ENCODE data around the gene TAF15. TPM values are rescaled to one million over a fixed set of nuclear protein-coding genes. Genes with fewer than 3 reads are reported as not detected.

Gene TAF15
- total RNA-seq, 2 experiments from 2014 or later, result 333 to 366 TPM

DNA sequence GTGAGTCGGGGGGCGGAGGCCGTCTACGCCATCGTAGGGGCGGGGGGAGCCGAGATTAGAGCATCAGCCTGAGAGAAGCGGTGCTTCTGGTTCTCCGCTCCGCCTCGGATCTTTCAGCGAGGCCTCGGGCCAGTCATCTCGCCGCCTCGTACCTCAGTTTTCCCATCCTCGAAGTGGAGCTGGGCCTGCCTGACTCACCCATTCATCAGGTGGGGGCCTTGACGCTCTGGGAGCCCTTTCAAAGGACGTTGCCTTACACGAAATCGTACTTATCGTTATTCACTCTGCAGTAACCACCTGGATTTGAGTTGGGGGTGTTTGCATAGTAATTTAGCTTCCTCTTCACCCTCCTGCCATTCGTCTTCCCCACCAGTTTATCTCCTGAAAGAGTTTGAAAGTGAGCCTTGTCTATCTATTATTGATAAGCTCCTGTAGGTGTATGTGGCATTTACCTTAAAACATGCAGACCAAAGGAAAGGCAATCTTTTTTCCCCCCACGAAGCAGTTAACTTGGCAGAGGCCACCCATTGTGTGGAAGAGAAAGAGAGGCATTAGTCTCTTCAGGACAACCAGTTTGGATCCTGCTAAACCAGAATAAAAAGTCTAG is 674 bp downstream of the TAF15 start:
- ATAC-seq, result peak; percentile 3
- Mint-ChIP-seq H3K9me3 (ENCODE audit: low read depth) (no peaks in the 10 kb centered on the region), H3K4me1 (peaks cover 61% of the 10 kb centered on the region), H3K27me3 (no peaks in the 10 kb centered on the region), H3K27ac (peak overlapping the region; percentile 93), H3K4me3 (peak overlapping the region; percentile 92), H3K36me3 (peaks cover 23% of the 10 kb centered on the region)
- no peak for DNase-seq
- CTCF ChIA-PET, result interaction anchor here (0.9 to 11.7 kb wide), 8 partner anchors 9 to 62 kb away, joined by 3 to 368 read pairs (median 8); partner anchors contain the start of genes C17orf50 and MMP28

DNA sequence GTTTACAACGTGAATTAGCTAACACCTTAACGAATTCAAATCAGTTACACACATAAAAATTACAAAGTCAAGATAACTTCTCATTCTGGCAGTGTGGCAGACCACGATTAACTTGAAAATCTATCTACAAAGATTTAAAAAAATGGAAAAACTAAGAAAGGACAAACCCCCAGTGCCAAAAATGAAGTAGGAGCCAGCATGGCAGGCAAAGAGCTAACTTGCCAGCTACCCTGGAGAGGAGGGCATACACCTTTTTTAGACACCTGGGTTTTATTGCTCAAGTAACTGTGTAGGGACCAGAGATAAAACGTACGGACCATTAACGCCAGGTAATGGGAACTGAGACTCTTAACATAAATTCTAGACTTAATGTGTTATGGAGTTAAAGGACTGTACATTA is 2.5 kb downstream of the TAF15 start:
- H3K27ac Mint-ChIP-seq, result peak overlapping the region; percentile 8
- no peak for ATAC-seq
- H3K4me1 Mint-ChIP-seq, result peaks cover 69% of the 10 kb centered on the region
- CTCF ChIA-PET, result interaction anchor here (0.7 to 11.7 kb wide), 2 partner anchors 47 to 65 kb away, joined by 3 to 368 read pairs; partner anchors contain the start of gene C17orf50
- peaks cover 37% of the 10 kb centered on the region for H3K36me3 Mint-ChIP-seq
- DNase-seq, result no peak
- H3K27me3 Mint-ChIP-seq, result no peaks in the 10 kb centered on the region
- H3K9me3 Mint-ChIP-seq (ENCODE audit: low read depth), result no peaks in the 10 kb centered on the region
- peak overlapping the region; percentile 12 for H3K4me3 Mint-ChIP-seq

DNA sequence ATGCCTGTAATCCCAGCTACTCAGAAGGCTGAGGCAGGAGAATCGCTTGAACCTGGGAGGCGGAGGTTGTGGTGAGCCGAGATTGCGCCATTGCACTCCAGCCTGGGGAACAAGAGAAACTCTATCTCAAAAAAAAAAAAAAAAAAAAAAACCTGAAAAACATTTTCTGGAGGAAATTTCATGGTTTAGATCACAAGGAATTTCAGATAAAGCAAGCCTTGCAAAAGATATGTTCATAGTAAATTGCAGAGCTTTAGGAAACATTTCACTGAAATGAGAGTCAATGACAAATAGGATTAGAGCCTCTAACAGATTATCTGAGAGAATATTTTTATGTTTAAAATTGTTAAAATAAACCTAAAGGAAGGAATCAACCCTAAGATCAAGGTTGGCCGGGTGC is 3.2 kb downstream of the TAF15 start:
- CTCF ChIA-PET, result interaction anchor here (0.7 to 11.7 kb wide), 5 partner anchors 40 to 198 kb away, joined by 3 to 368 read pairs (median 4); partner anchors contain the start of gene C17orf50
- DNase-seq, result no peak
- H3K4me1 Mint-ChIP-seq, result peaks cover 64% of the 10 kb centered on the region
- no peak overlapping the region for H3K4me3 Mint-ChIP-seq
- no peak for ATAC-seq
- H3K9me3 Mint-ChIP-seq (ENCODE audit: low read depth), result no peaks in the 10 kb centered on the region
- no peaks in the 10 kb centered on the region for H3K27me3 Mint-ChIP-seq
- peaks cover 39% of the 10 kb centered on the region for H3K36me3 Mint-ChIP-seq
- H3K27ac Mint-ChIP-seq, result no peak overlapping the region

DNA sequence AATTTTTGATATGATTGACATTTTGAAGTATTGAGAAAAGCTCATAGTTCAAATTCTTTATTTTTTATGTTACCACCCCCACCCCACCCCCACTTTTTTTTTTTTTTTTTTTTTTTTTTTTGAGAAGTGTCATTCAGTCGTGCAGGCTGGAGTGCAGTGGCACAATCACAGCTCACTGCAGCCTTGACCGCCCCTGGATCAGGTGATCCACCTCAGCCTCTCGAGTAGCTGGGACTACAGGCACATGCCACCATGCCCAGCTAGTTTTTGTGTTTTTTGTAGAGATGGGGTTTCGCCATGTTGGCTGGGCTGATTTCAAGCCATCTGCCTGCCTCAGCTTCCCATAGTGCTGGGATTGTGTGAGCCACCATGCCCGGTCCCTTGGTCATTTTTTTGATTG is 7.4 kb downstream of the TAF15 start:
- CTCF ChIA-PET, result interaction anchor here (0.8 to 4.6 kb wide), 7 partner anchors 10 to 93 kb away, joined by 3 to 27 read pairs (median 4); no protein-coding TSS in a partner anchor
- Mint-ChIP-seq H3K27me3 (no peaks in the 10 kb centered on the region), H3K9me3 (ENCODE audit: low read depth) (no peaks in the 10 kb centered on the region), H3K36me3 (peaks cover 55% of the 10 kb centered on the region), H3K27ac (no peak overlapping the region), H3K4me1 (peaks cover 52% of the 10 kb centered on the region), H3K4me3 (no peak overlapping the region)
- ATAC-seq, result no peak
- DNase-seq, result no peak

DNA sequence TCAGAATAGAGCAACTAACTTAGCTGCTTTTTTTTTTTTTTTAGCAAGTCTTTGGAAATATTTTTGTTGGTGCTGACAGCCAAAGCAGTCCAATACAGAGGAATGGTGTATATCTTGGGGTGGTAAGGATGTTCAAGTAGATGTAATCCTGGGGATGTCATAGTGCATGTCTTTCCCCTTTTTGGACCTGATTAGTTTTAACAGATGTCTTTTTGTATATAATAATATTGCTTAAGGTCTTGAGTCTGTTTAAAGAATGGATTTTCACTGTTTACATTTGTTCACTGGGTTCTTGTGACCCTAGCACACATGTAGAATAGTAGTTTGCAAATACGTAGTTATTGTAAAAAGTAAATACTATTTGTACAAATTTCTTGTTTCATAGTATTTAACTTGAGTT is 7.9 kb downstream of the TAF15 start:
- no peak for ATAC-seq
- Mint-ChIP-seq H3K4me1 (peaks cover 47% of the 10 kb centered on the region), H3K9me3 (ENCODE audit: low read depth) (no peaks in the 10 kb centered on the region), H3K27ac (no peak overlapping the region), H3K36me3 (peaks cover 52% of the 10 kb centered on the region), H3K27me3 (no peaks in the 10 kb centered on the region), H3K4me3 (no peak overlapping the region)
- CTCF ChIA-PET, result interaction anchor here (1.0 to 4.6 kb wide), 8 partner anchors 8 to 332 kb away, joined by 3 to 27 read pairs (median 5); partner anchors contain the start of gene TAF15
- no peak for DNase-seq

DNA sequence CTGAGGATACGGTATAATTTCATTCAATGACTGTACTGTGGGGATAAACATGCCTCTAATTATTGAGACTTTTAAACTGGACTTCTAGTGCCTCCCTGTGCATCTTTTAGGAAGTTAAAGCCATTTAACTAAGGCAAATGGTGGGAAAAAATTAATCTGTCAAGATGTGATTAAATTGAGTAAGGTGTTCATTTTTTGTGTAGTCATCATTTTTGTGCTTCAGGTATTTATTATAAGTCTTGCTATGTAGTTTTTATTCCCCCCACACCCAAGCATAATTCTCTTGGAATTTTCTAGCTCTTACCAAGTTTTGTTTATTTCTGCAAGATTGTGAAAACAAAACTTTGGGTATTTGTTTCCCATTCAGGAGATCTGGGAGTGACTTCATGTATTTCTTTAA is 10.2 kb downstream of the TAF15 start:
- Mint-ChIP-seq H3K9me3 (ENCODE audit: low read depth) (no peaks in the 10 kb centered on the region), H3K36me3 (peaks cover 60% of the 10 kb centered on the region), H3K4me1 (peaks cover 35% of the 10 kb centered on the region), H3K27ac (peak overlapping the region; percentile 31), H3K27me3 (no peaks in the 10 kb centered on the region), H3K4me3 (no peak overlapping the region)
- ATAC-seq (no peak), DNase-seq (no peak)
- CTCF ChIA-PET, result interaction anchor here (0.9 to 4.6 kb wide), 8 partner anchors 9 to 55 kb away, joined by 3 to 27 read pairs (median 5); partner anchors contain the start of gene TAF15

DNA sequence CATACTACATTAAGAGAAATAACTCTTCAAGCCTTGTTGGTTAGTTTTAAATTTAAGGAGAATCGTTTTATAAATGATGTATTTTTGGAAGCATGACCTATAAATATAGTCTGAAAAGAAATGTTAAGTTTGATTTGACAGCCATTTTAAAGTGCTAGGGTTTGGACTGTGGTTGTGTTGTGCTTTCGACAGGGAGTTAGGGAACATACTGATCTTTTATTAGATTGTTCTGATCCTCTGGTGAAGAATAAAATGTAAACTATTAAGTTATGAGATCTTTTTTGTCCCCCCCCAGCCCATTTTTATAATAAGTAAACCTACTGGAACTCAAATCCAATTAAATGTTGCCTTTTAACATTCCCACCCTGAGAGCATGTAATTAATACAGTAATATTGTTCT is 12.0 kb downstream of the TAF15 start:
- H3K27me3 Mint-ChIP-seq, result no peaks in the 10 kb centered on the region
- no peaks in the 10 kb centered on the region for H3K9me3 Mint-ChIP-seq (ENCODE audit: low read depth)
- CTCF ChIA-PET, result no interaction called here
- H3K4me3 Mint-ChIP-seq, result no peak overlapping the region
- H3K27ac Mint-ChIP-seq, result no peak overlapping the region
- peaks cover 21% of the 10 kb centered on the region for H3K4me1 Mint-ChIP-seq
- DNase-seq (no peak), ATAC-seq (no peak)
- H3K36me3 Mint-ChIP-seq, result peaks cover 61% of the 10 kb centered on the region

DNA sequence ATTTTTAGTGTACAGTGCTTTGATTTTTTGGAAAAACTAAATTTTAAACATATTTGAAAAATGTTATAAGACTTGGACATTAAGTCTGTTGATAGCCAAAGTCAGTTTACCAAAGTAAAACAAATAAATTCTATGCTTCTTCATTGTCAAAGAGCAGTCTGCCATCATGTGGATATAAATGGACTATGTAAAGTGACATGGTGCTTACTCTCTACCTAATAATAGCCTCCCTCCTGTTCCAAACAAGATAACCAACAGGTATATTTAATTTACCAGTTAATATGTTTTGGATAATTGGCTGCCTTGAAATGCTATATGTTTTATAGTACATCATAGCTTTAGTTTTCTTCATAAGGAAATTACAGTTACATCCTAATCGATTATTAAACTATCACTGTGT is 15.9 kb downstream of the TAF15 start:
- Mint-ChIP-seq H3K27me3 (no peaks in the 10 kb centered on the region), H3K4me1 (peaks cover 5% of the 10 kb centered on the region), H3K36me3 (peaks cover 56% of the 10 kb centered on the region), H3K4me3 (no peak overlapping the region), H3K9me3 (ENCODE audit: low read depth) (no peaks in the 10 kb centered on the region), H3K27ac (no peak overlapping the region)
- ATAC-seq, result no peak
- CTCF ChIA-PET, result interaction anchor here (2.2 kb wide), 1 partner anchor 16 kb away, joined by 4 read pairs; the partner anchor contains the start of gene TAF15
- DNase-seq, result no peak

DNA sequence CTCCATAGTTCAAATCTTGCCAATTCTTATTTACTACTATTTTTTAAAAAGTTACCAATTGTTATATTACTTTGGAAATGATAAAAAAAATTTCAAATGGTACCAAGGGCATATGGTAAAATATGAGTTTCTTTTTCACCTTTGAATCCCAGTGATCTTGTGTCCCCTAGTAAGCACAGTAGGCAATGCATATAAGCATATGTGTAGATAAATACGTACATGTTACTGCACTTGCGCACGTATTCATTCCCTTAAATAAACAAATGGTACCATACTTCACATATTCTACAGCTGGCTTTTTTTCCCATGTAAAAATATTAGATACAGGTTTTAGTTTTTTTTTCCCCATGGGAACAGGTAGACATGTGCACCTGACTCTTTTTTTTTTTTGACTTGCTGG is 31.8 kb downstream of the TAF15 start:
- CTCF ChIA-PET, result interaction anchor here (0.6 to 1.9 kb wide), 2 partner anchors 77 to 78 kb away, joined by 3 to 4 read pairs; no protein-coding TSS in a partner anchor
- H3K27ac Mint-ChIP-seq, result no peak overlapping the region
- ATAC-seq (no peak), DNase-seq (no peak)
- H3K4me3 Mint-ChIP-seq, result no peak overlapping the region
- peaks cover 64% of the 10 kb centered on the region for H3K36me3 Mint-ChIP-seq
- H3K27me3 Mint-ChIP-seq, result no peaks in the 10 kb centered on the region
- H3K9me3 Mint-ChIP-seq (ENCODE audit: low read depth), result no peaks in the 10 kb centered on the region
- H3K4me1 Mint-ChIP-seq, result peaks cover 17% of the 10 kb centered on the region

DNA sequence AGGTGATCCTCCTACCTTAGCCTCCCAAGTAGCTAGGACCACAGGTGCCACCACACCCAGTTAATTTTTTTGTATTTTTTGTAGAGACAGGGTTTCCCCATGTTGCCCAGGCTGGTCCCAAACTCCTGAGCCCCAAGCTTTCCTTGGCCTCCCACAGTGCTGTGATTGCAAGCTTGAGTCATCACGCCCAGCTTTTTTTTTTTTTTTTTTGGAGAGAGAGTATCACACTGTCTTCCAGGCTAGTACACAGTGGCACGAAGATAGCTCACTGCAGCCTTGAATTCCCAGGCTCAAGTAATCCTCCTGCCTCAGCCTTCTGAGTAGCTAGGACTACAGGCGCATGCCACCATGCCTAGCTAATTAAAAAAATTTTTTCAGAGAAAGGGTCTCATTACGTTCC is 32.2 kb downstream of the TAF15 start:
- H3K36me3 Mint-ChIP-seq, result peaks cover 62% of the 10 kb centered on the region
- H3K27ac Mint-ChIP-seq, result no peak overlapping the region
- no peak overlapping the region for H3K4me3 Mint-ChIP-seq
- DNase-seq (no peak), ATAC-seq (no peak)
- CTCF ChIA-PET, result interaction anchor here (0.6 to 1.9 kb wide), 2 partner anchors 77 to 78 kb away, joined by 3 to 4 read pairs; no protein-coding TSS in a partner anchor
- no peaks in the 10 kb centered on the region for H3K9me3 Mint-ChIP-seq (ENCODE audit: low read depth)
- peaks cover 16% of the 10 kb centered on the region for H3K4me1 Mint-ChIP-seq
- no peaks in the 10 kb centered on the region for H3K27me3 Mint-ChIP-seq

DNA sequence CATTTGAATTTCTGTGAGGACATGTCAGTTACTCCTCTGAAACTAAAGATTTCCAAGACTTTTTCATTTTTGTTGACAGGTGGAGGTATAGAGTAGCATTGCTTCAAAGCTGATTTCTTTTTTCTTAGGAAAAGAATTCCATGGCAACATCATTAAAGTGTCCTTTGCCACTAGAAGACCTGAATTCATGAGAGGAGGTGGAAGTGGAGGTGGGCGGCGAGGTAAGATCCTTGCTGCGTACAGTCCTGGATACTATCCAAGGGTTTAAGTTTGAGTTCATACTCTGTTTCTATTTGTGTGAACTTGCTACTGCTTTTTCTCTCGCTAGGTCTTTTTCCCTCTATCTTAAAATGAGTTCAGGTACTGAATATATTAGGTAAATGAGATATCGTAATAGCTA is 33.0 kb downstream of the TAF15 start:
- Mint-ChIP-seq H3K27ac (no peak overlapping the region), H3K4me1 (peaks cover 15% of the 10 kb centered on the region), H3K9me3 (ENCODE audit: low read depth) (no peaks in the 10 kb centered on the region), H3K4me3 (no peak overlapping the region), H3K36me3 (peaks cover 60% of the 10 kb centered on the region), H3K27me3 (no peaks in the 10 kb centered on the region)
- CTCF ChIA-PET, result interaction anchor here (1.9 kb wide), 1 partner anchor 78 kb away, joined by 4 read pairs; no protein-coding TSS in a partner anchor
- ATAC-seq, result no peak
- no peak for DNase-seq

DNA sequence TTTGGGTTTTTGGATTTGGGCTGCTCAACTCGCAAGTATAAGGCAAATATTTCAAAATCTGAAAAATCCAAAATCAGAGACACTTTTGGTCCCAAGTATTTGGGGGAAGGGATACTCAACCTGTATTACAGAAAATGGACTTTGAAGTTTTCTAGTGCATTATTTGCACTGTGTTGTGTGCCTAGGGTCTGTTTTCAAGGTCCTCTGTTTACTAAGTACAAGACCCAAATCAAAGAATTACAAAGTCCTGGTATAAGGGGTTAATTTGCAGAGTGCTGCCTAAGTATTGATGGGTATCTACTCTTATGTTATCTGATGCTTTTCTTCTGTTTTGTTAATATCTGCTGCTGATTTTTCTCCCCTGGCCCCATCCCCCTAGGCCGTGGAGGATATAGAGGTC is 34.4 kb downstream of the TAF15 start:
- Mint-ChIP-seq H3K27ac (no peak overlapping the region), H3K4me3 (no peak overlapping the region), H3K27me3 (no peaks in the 10 kb centered on the region), H3K9me3 (ENCODE audit: low read depth) (no peaks in the 10 kb centered on the region), H3K4me1 (peaks cover 14% of the 10 kb centered on the region), H3K36me3 (peaks cover 59% of the 10 kb centered on the region)
- DNase-seq (no peak), ATAC-seq (no peak)
- CTCF ChIA-PET, result no interaction called here

DNA sequence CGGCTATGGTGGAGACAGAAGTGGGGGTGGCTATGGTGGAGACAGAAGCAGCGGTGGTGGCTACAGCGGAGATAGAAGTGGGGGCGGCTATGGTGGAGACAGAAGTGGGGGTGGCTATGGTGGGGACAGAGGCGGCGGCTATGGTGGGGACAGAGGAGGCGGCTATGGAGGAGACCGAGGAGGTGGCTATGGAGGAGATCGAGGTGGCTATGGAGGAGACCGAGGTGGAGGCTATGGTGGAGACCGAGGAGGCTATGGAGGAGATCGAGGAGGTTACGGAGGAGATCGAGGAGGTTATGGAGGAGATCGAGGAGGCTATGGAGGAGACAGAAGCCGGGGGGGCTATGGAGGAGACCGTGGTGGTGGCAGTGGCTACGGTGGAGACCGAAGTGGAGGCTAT is 35.3 kb downstream of the TAF15 start:
- Mint-ChIP-seq H3K27ac (no peak overlapping the region), H3K27me3 (no peaks in the 10 kb centered on the region), H3K4me1 (peaks cover 18% of the 10 kb centered on the region), H3K4me3 (no peak overlapping the region), H3K36me3 (peaks cover 58% of the 10 kb centered on the region), H3K9me3 (ENCODE audit: low read depth) (no peaks in the 10 kb centered on the region)
- DNase-seq (no peak), ATAC-seq (no peak)
- CTCF ChIA-PET, result no interaction called here

Measured in activated CD8-positive, alpha-beta memory T cell treated with anti-CD3 and anti-CD28 coated beads, Interleukin-2, amount 10 ng/mL, durations not matched to agents 7 days and 5 days (primary cell).